GM18873 (cell line): ENCODE measurements around the gene FBLN5.
"Not testable (repeated sequence)": the region's sequence is repeated elsewhere in the genome, so short reads cannot be mapped to it uniquely, and the experiment has no call there.

Source experiments
- ATAC-seq: cut with Tn5 transposase; IDR thresholded peaks from one replicate; pipeline ENCODE4 v1.9.1; 2021; ENCODE audit warnings: mild to moderate bottlenecking, moderate library complexity, moderate number of reproducible peaks; ENCODE audit not compliant: unreplicated experiment, low FRiP score

The FBLN5 gene

GRCh38 chr14:91911474-91912032, 35.9 kb downstream of the FBLN5 start:
- ATAC-seq: no peak

- no peak for ATAC-seq
Observed at GRCh38 chr14:91910196-91910595, 37.3 kb downstream of the FBLN5 start.

GRCh38 chr14:91906374-91906773, 41.1 kb downstream of the FBLN5 start:
- ATAC-seq: no peak

- no peak for ATAC-seq
Observed at GRCh38 chr14:91904956-91905645, 42.4 kb downstream of the FBLN5 start.

GRCh38 chr14:91904483-91904882, 43.0 kb downstream of the FBLN5 start:
- no peak for ATAC-seq

- no peak for ATAC-seq
Observed at GRCh38 chr14:91903070-91903469, 44.4 kb downstream of the FBLN5 start.

- no peak for ATAC-seq
Observed at GRCh38 chr14:91902336-91902735, 45.2 kb downstream of the FBLN5 start.

- no peak for ATAC-seq
Observed at GRCh38 chr14:91901449-91902226, 45.9 kb downstream of the FBLN5 start.

- no peak for ATAC-seq
Observed at GRCh38 chr14:91899806-91900205, 47.7 kb downstream of the FBLN5 start.

- ATAC-seq: no peak
Observed at GRCh38 chr14:91899213-91899612, 48.3 kb downstream of the FBLN5 start.

- ATAC-seq: no peak
Observed at GRCh38 chr14:91898372-91898771, 49.1 kb downstream of the FBLN5 start.

- ATAC-seq: not testable (repeated sequence)
Observed at GRCh38 chr14:91897716-91898115, 49.8 kb downstream of the FBLN5 start.

- no peak for ATAC-seq
Observed at GRCh38 chr14:91897106-91897701, 50.3 kb downstream of the FBLN5 start.

GRCh38 chr14:91896419-91896818, 51.1 kb downstream of the FBLN5 start:
- ATAC-seq: no peak

GRCh38 chr14:91893669-91894068, 53.8 kb downstream of the FBLN5 start:
- no peak for ATAC-seq

GRCh38 chr14:91893007-91893406, 54.5 kb downstream of the FBLN5 start:
- ATAC-seq: no peak

- no peak for ATAC-seq
Observed at GRCh38 chr14:91891721-91892220, 55.7 kb downstream of the FBLN5 start.

- ATAC-seq: no peak
Observed at GRCh38 chr14:91891101-91891500, 56.4 kb downstream of the FBLN5 start.

- ATAC-seq: no peak
Observed at GRCh38 chr14:91890291-91890749, 57.2 kb downstream of the FBLN5 start.

- ATAC-seq: no peak
Observed at GRCh38 chr14:91889477-91890211, 57.9 kb downstream of the FBLN5 start.
